ENCODE results near the gene ATG10. TPM values are rescaled to one million over a fixed set of nuclear protein-coding genes. Genes with fewer than 3 reads are reported as not detected.
"Not testable (repeated sequence)": the region's sequence is repeated elsewhere in the genome, so short reads cannot be mapped to it uniquely, and the experiment has no call there.

The ATG10 gene
- total RNA-seq, 1 donor = 6.5 TPM

DNA sequence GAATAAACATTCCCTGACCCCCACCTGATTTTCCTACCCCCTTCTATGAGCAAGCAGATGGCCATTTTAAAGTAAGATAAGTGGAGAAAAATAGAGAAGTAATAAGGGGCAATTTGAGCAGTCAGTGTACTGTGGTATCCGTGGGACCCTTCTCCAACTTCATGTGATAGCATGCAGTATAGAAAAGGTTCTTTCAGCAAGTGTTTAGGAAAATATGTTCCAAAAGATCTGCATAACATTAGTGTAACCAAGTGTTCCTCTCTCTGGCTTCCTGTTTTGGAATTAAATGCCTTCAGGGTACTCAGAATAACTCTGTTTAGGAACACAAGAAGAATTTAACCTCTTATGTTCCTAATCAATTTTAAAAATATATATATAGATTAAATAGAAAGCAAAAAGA, 134.9 kb downstream of the ATG10 start:
- H3K79me2 ChIP-seq (ENCODE audit: insufficient read depth, low read length) = no peaks in the 10 kb centered on the region
- no peak overlapping the region for H3K4me3 ChIP-seq (ENCODE audit: insufficient read depth, low read length)
- no peak for TF ChIP-seq CTCF (IDR thresholded peaks at IDR 0.05; ENCODE audit: extremely low read depth, low read depth, low read length)
- H3K4me1 ChIP-seq (ENCODE audit: insufficient read depth, low read length) = no peaks in the 10 kb centered on the region
- H4K20me1 ChIP-seq (ENCODE audit: insufficient read depth, low read length) = no peaks in the 10 kb centered on the region
- no peaks in the 10 kb centered on the region for H3K36me3 ChIP-seq (ENCODE audit: insufficient read depth, low read length)
- no peaks in the 10 kb centered on the region for H3K9me3 ChIP-seq (ENCODE audit: low read depth, low read length)
- H2AFZ ChIP-seq (ENCODE audit: low read length) = no peak overlapping the region
- no peak overlapping the region for H3K4me2 ChIP-seq (ENCODE audit: insufficient read depth, low read length)
- H3K27ac ChIP-seq (ENCODE audit: low read depth, low read length) = no peak overlapping the region
- H3K27me3 ChIP-seq (ENCODE audit: insufficient read depth, low read length) = no peaks in the 10 kb centered on the region
- DNase-seq (ENCODE audit: insufficient read length, low spot score, missing footprints) = no peak

DNA sequence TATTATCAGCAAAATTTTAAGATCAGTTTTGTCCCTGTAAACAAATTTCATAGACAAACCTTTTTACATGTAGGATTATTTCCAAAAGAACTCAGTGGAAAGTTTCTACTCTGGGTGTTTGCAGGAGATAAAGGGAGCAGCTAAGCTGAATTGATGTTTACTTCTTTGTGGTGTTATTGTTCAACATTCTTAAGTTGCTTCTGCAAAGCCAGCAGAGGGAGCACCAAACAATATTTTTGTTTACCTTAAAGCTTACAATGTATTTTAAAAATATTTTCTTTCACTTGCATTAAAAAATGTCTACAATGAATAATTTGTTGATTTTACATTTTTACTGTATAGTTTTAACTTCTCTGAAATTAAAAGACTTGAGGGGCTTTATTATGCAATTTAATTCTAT, 135.4 kb downstream of the ATG10 start:
- no peak overlapping the region for H3K4me3 ChIP-seq (ENCODE audit: insufficient read depth, low read length)
- peak; percentile 39 for TF ChIP-seq CTCF (IDR thresholded peaks at IDR 0.05; ENCODE audit: extremely low read depth, low read depth, low read length)
- H3K4me1 ChIP-seq (ENCODE audit: insufficient read depth, low read length) = no peaks in the 10 kb centered on the region
- no peaks in the 10 kb centered on the region for H4K20me1 ChIP-seq (ENCODE audit: insufficient read depth, low read length)
- DNase-seq (ENCODE audit: insufficient read length, low spot score, missing footprints) = no peak
- H3K79me2 ChIP-seq (ENCODE audit: insufficient read depth, low read length) = no peaks in the 10 kb centered on the region
- no peak overlapping the region for H2AFZ ChIP-seq (ENCODE audit: low read length)
- no peaks in the 10 kb centered on the region for H3K9me3 ChIP-seq (ENCODE audit: low read depth, low read length)
- H3K27me3 ChIP-seq (ENCODE audit: insufficient read depth, low read length) = no peaks in the 10 kb centered on the region
- no peak overlapping the region for H3K4me2 ChIP-seq (ENCODE audit: insufficient read depth, low read length)
- H3K36me3 ChIP-seq (ENCODE audit: insufficient read depth, low read length) = no peaks in the 10 kb centered on the region
- H3K27ac ChIP-seq (ENCODE audit: low read depth, low read length) = no peak overlapping the region

GRCh38 chr5:82109013-82109412, 137.2 kb downstream of the ATG10 start:
- Histone ChIP-seq H4K20me1 (ENCODE audit: insufficient read depth, low read length) (no peaks in the 10 kb centered on the region), H3K79me2 (ENCODE audit: insufficient read depth, low read length) (no peaks in the 10 kb centered on the region), H3K4me2 (ENCODE audit: insufficient read depth, low read length) (no peak overlapping the region), H3K27me3 (ENCODE audit: insufficient read depth, low read length) (no peaks in the 10 kb centered on the region), H3K4me3 (ENCODE audit: insufficient read depth, low read length) (no peak overlapping the region), H3K27ac (ENCODE audit: low read depth, low read length) (no peak overlapping the region), H2AFZ (ENCODE audit: low read length) (no peak overlapping the region), H3K36me3 (ENCODE audit: insufficient read depth, low read length) (no peaks in the 10 kb centered on the region), H3K4me1 (ENCODE audit: insufficient read depth, low read length) (no peaks in the 10 kb centered on the region), H3K9me3 (ENCODE audit: low read depth, low read length) (no peaks in the 10 kb centered on the region)
- no peak for DNase-seq (ENCODE audit: insufficient read length, low spot score, missing footprints)
- no peak for TF ChIP-seq CTCF (IDR thresholded peaks at IDR 0.05; ENCODE audit: extremely low read depth, low read depth, low read length)

DNA sequence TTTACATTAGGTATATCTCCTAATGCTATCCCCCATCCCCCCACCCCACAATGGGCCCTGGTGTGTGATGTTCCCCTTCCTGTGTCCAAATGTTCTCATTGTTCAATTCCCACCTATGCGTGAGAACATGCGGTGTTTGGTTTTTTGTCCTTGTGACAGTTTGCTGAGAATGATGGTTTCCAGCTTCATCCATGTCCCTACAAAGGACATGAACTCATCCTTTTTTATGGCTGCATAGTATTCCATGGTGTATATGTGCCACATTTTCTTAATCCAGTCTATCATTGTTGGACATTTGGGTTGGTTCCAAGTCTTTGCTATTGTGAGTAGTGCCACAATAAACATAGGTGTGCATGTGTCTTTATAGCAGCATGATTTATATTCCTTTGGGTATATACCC, 138.1 kb downstream of the ATG10 start:
- not testable (repeated sequence) for H3K27ac ChIP-seq (ENCODE audit: low read depth, low read length); H3K36me3 ChIP-seq (ENCODE audit: insufficient read depth, low read length); H3K4me2 ChIP-seq (ENCODE audit: insufficient read depth, low read length); H2AFZ ChIP-seq (ENCODE audit: low read length); H3K4me3 ChIP-seq (ENCODE audit: insufficient read depth, low read length); H4K20me1 ChIP-seq (ENCODE audit: insufficient read depth, low read length); H3K4me1 ChIP-seq (ENCODE audit: insufficient read depth, low read length); DNase-seq (ENCODE audit: insufficient read length, low spot score, missing footprints); H3K9me3 ChIP-seq (ENCODE audit: low read depth, low read length); H3K79me2 ChIP-seq (ENCODE audit: insufficient read depth, low read length); H3K27me3 ChIP-seq (ENCODE audit: insufficient read depth, low read length)

- no peak overlapping the region for H3K27ac ChIP-seq (ENCODE audit: low read depth, low read length)
- no peaks in the 10 kb centered on the region for H3K79me2 ChIP-seq (ENCODE audit: insufficient read depth, low read length)
- H3K27me3 ChIP-seq (ENCODE audit: insufficient read depth, low read length) = no peaks in the 10 kb centered on the region
- no peaks in the 10 kb centered on the region for H3K4me1 ChIP-seq (ENCODE audit: insufficient read depth, low read length)
- no peaks in the 10 kb centered on the region for H3K9me3 ChIP-seq (ENCODE audit: low read depth, low read length)
- H3K36me3 ChIP-seq (ENCODE audit: insufficient read depth, low read length) = no peaks in the 10 kb centered on the region
- no peak overlapping the region for H3K4me2 ChIP-seq (ENCODE audit: insufficient read depth, low read length)
- no peak for TF ChIP-seq CTCF (IDR thresholded peaks at IDR 0.05; ENCODE audit: extremely low read depth, low read depth, low read length)
- H2AFZ ChIP-seq (ENCODE audit: low read length) = no peak overlapping the region
- H4K20me1 ChIP-seq (ENCODE audit: insufficient read depth, low read length) = no peaks in the 10 kb centered on the region
- DNase-seq (ENCODE audit: insufficient read length, low spot score, missing footprints) = no peak
- H3K4me3 ChIP-seq (ENCODE audit: insufficient read depth, low read length) = no peak overlapping the region
Measured at GRCh38 chr5:82111191-82111590, 139.4 kb downstream of the ATG10 start.
